Left renal pelvis (tissue), 4 donors: Measurements from ENCODE around the gene TIRAP. TPM values are rescaled to one million over a fixed set of nuclear protein-coding genes. Genes with fewer than 3 reads are reported as not detected.
A peak's percentile ranks its signal among the peaks of the same experiment; 100 is the strongest.
"Not testable (repeated sequence)": the region's sequence is repeated elsewhere in the genome, so short reads cannot be mapped to it uniquely, and the experiment has no call there.

Experiments
- DNase-seq, 4 donors: peaks; one replicate each; pipeline ENCODE4 v3.0.0-alpha.2; 2013; ENCODE audit warnings: low read depth in 4 of 4, low spot score in 3 of 4
- polyA plus RNA-seq, 4 donors: library from polyadenylated mRNA; unstranded; fragments of 120-200 nt; gene quantifications; one replicate each; pipeline ENCODE4 v1.2.1, GENCODE V29; 2013; ENCODE audit not compliant: insufficient read length in 4 of 4

Gene TIRAP
- polyA plus RNA-seq, 4 donors: 9.4 to 16.8 (median 11.2) TPM

GRCh38 chr11:126282361-126282735 is 545 bp upstream of the TIRAP start:
- no peak for DNase-seq

- no peak for DNase-seq
Measured at GRCh38 chr11:126284829-126285228, 1.9 kb downstream of the TIRAP start.

- no peak for DNase-seq
Measured at GRCh38 chr11:126288237-126288636, 5.3 kb downstream of the TIRAP start.

- DNase-seq: no peak
Measured at GRCh38 chr11:126290887-126291286, 8.0 kb downstream of the TIRAP start.

- DNase-seq: no peak
Measured at GRCh38 chr11:126293726-126294125, 10.8 kb downstream of the TIRAP start.

- no peak for DNase-seq
Measured at GRCh38 chr11:126297004-126297403, 14.1 kb downstream of the TIRAP start.

GRCh38 chr11:126303623-126304456 is 20.9 kb downstream of the TIRAP start, which contains the start of gene DCPS:
TSS of gene DCPS (plus strand) at chr11:126304060. CDS start at chr11:126304081, 21 bp downstream.
- DNase-seq: peak in 3 of 4 donors; percentile 76 to 85 (median 80)

GRCh38 chr11:126304457-126305075 is 21.7 kb downstream of the TIRAP start:
- no peak for DNase-seq

- no peak for DNase-seq
Measured at GRCh38 chr11:126305699-126306098, 22.8 kb downstream of the TIRAP start.

- DNase-seq: no peak
Measured at GRCh38 chr11:126307706-126308105, 24.8 kb downstream of the TIRAP start.

GRCh38 chr11:126308271-126308671 is 25.4 kb downstream of the TIRAP start:
- DNase-seq: no peak

- not testable (repeated sequence) for DNase-seq
Measured at GRCh38 chr11:126308771-126309170, 25.9 kb downstream of the TIRAP start.

GRCh38 chr11:126310200-126310991 is 27.5 kb downstream of the TIRAP start:
- DNase-seq: peak in 1 of 4 donors; percentile 51

- no peak for DNase-seq
Measured at GRCh38 chr11:126310992-126311310, 28.1 kb downstream of the TIRAP start.

GRCh38 chr11:126311401-126312291 is 28.8 kb downstream of the TIRAP start:
- no peak for DNase-seq

- DNase-seq: no peak
Measured at GRCh38 chr11:126312961-126313360, 30.1 kb downstream of the TIRAP start.

GRCh38 chr11:126313826-126314225 is 30.9 kb downstream of the TIRAP start:
- no peak for DNase-seq

GRCh38 chr11:126317432-126317755 is 34.5 kb downstream of the TIRAP start:
- no peak for DNase-seq

GRCh38 chr11:126317756-126318573 is 35.1 kb downstream of the TIRAP start:
- no peak for DNase-seq
